Peyer's patch (tissue), 4 donors: ENCODE results near the gene APBA1.

Source experiments
- POLR2A ChIP-seq, 2 donors: fragments of 450-650 bp; IDR thresholded peaks; one replicate each; pipeline ENCODE4 v1.5.1; 2017; ENCODE audit warnings: antibody characterized with exemption in 2 of 2, mild to moderate bottlenecking in 2 of 2, moderate library complexity in 2 of 2
- TF ChIP-seq, protein P1 (sequence below), 6 experiments: fragments of 450-650 bp in 4 of 6; fragments of 200-600 bp in 2 of 6; sonication (generic) in 1 of 6; IDR thresholded peaks; one replicate each; pipeline ENCODE4 v1.5.1; 2017 to 2019; ENCODE audit warnings: antibody characterized with exemption in 6 of 6, mild to moderate bottlenecking in 3 of 6, moderate library complexity in 1 of 6

DNA sequence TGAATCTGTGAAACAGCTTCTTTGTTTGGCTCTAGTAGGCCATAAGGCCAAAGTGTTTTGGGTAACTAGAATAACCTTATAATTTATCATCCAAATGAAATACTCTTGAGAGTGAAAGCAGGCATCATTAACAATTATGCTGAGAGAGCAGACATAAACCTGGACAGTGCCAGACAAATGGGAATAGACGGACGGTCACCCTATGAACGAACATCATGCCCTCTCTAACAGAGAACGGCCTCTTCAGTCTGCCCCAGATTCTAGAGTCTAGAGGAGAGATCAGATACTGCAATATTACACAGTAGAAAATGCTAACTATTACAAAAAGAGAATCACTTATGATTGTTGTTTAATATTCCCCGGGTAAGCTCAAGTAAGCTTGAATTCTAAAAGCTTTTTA lies 68.5 kb downstream of the APBA1 start:
- TF ChIP-seq, protein P1, sequence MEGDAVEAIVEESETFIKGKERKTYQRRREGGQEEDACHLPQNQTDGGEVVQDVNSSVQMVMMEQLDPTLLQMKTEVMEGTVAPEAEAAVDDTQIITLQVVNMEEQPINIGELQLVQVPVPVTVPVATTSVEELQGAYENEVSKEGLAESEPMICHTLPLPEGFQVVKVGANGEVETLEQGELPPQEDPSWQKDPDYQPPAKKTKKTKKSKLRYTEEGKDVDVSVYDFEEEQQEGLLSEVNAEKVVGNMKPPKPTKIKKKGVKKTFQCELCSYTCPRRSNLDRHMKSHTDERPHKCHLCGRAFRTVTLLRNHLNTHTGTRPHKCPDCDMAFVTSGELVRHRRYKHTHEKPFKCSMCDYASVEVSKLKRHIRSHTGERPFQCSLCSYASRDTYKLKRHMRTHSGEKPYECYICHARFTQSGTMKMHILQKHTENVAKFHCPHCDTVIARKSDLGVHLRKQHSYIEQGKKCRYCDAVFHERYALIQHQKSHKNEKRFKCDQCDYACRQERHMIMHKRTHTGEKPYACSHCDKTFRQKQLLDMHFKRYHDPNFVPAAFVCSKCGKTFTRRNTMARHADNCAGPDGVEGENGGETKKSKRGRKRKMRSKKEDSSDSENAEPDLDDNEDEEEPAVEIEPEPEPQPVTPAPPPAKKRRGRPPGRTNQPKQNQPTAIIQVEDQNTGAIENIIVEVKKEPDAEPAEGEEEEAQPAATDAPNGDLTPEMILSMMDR (IDR thresholded peaks at IDR 0.05): no peak
- no peak for TF ChIP-seq POLR2A (IDR thresholded peaks at IDR 0.05)
